HG03066 (cell line): ENCODE results near the gene GJC3.
"Not testable (repeated sequence)": the region's sequence is repeated elsewhere in the genome, so short reads cannot be mapped to it uniquely, and the experiment has no call there.

Experiments used
- ATAC-seq: cut with Tn5 transposase; IDR thresholded peaks from one replicate; pipeline ENCODE4 v1.9.1; 2021; ENCODE audit warnings: low read depth; ENCODE audit not compliant: unreplicated experiment

Gene GJC3

GRCh38 chr7:99928994-99929729 lies at the start of gene GJC3:
Gene GJC3 (minus strand): TSS chr7:99929620. CDS start chr7:99929620, 0 bp downstream.
- no peak for ATAC-seq

GRCh38 chr7:99976626-99977025 lies 47.2 kb upstream of the GJC3 start:
- ATAC-seq, result no peak

GRCh38 chr7:99975782-99976521 lies 46.5 kb upstream of the GJC3 start, which contains the start of gene AZGP1:
Gene AZGP1 (minus strand): TSS chr7:99976031. CDS start chr7:99976020, 11 bp downstream.
- no peak for ATAC-seq

- ATAC-seq, result no peak
Observed at GRCh38 chr7:99974681-99975080, 45.3 kb upstream of the GJC3 start.

- ATAC-seq, result not testable (repeated sequence)
Observed at GRCh38 chr7:99973817-99974216, 44.4 kb upstream of the GJC3 start.

GRCh38 chr7:99971242-99971641 lies 41.8 kb upstream of the GJC3 start:
- ATAC-seq, result no peak

GRCh38 chr7:99969813-99970212 lies 40.4 kb upstream of the GJC3 start:
- ATAC-seq, result not testable (repeated sequence)

- ATAC-seq, result no peak
Observed at GRCh38 chr7:99969298-99969697, 39.9 kb upstream of the GJC3 start.

- ATAC-seq, result no peak
Observed at GRCh38 chr7:99958564-99959227, 29.3 kb upstream of the GJC3 start.

- no peak for ATAC-seq
Observed at GRCh38 chr7:99955247-99955646, 25.8 kb upstream of the GJC3 start.

- not testable (repeated sequence) for ATAC-seq
Observed at GRCh38 chr7:99954643-99955042, 25.2 kb upstream of the GJC3 start.

- ATAC-seq, result no peak
Observed at GRCh38 chr7:99953649-99954048, 24.2 kb upstream of the GJC3 start.

- ATAC-seq, result not testable (repeated sequence)
Observed at GRCh38 chr7:99952649-99953048, 23.2 kb upstream of the GJC3 start.

GRCh38 chr7:99950819-99951218 lies 21.4 kb upstream of the GJC3 start:
- ATAC-seq, result not testable (repeated sequence)

GRCh38 chr7:99949645-99950228 lies 20.3 kb upstream of the GJC3 start:
- no peak for ATAC-seq

GRCh38 chr7:99947608-99948007 lies 18.2 kb upstream of the GJC3 start:
- ATAC-seq, result no peak

- no peak for ATAC-seq
Observed at GRCh38 chr7:99944497-99945070, 15.2 kb upstream of the GJC3 start.

- no peak for ATAC-seq
Observed at GRCh38 chr7:99943641-99944496, 14.4 kb upstream of the GJC3 start.

GRCh38 chr7:99938296-99938695 lies 8.9 kb upstream of the GJC3 start:
- no peak for ATAC-seq

GRCh38 chr7:99935009-99935408 lies 5.6 kb upstream of the GJC3 start:
- ATAC-seq, result not testable (repeated sequence)
